DMS53 treated with DMSO at 0.1 percent for 48 hours (cell line): ENCODE results near the gene DHRS7B.
A peak's percentile ranks its signal among the peaks of the same experiment; 100 is the strongest.
"Not testable (repeated sequence)": the region's sequence is repeated elsewhere in the genome, so short reads cannot be mapped to it uniquely, and the experiment has no call there.

Source experiments
- DNase-seq: peaks from one replicate; lab custom pipeline; 2025; ENCODE audit not compliant: unreplicated experiment; lab: John Stamatoyannopoulos, UW

DHRS7B gene

DNA sequence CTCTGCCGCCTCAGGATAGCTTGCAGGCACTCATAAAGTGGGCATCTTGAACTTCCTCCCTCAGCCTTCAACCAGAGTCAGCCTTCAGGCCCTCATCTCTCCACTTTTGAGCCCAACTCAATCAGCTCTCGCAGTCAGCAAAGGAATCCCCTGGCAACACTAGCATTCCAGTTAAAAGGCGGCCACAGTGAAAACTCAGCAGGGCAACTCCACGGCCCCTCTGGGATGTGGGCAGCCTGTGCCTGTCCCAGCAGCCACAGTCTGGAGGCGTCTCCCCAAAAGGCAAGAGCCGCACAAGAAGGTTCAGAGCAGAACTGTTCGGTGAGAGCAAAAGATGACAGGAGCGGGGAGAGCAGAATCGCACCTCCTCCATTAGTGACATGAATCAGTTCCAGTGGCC, 78.2 kb downstream of the DHRS7B start:
- DNase-seq = no peak

DNA sequence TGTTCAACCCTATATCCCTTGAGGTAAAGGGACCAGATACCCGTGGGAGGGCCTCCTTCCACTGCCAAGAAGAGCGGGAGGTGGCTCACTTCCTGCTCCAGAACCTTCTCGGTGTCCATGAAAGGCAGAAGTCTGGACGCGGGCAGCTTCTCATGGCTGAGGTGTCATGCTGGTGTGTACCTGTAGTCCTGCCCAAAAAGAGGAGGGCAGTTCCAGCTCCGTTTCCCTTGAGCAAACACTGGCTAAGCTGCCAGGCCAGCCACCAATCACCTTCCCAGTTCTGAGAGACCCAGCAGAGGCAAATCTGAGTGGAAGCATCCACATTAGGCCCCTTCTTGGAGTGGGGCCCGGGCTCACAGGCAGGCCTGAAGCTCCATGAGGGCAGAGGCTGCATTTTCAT, 81.6 kb downstream of the DHRS7B start:
- DNase-seq = no peak

DNA sequence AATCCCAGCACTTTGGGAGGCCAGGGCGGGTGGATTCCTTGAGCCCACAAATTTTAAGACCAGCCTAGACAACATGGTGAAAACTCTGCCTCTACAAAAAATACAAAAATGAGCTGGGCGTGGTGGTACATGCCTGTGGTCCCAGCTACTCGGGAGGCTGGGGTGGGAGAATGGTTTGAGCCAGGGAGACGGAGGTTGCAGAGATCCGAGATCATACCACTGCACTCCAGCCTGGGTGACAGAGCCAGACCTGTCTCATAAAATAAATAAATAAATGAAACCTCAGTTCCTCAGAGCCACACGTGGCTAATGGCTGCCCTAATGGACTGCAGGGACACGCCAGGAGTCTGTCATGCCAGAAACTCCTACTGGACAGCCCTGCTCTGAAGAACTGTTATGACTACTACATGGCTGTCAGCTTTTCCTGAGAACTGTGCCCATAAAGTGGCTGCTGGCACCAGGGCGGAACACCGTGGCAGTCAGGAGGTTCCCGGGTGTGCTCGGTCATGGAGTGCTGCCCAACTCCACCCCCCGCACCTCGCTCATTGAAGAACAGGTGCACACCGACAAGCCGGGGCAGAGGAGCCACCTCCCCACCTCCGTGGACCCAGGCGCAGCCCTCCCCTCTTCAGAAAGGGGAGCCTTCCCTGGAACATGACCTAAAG, 82.9 kb downstream of the DHRS7B start:
- DNase-seq = no peak

- no peak for DNase-seq
These were observed 83.8 kb downstream of the DHRS7B start for GRCh38 chr17:21210411-21211076.

- no peak for DNase-seq
These were observed 85.2 kb downstream of the DHRS7B start for GRCh38 chr17:21211825-21212479.

- DNase-seq = no peak
These were observed 86.3 kb downstream of the DHRS7B start for GRCh38 chr17:21212826-21213637.

GRCh38 chr17:21213638-21214014, 86.9 kb downstream of the DHRS7B start:
- DNase-seq = no peak

DNA sequence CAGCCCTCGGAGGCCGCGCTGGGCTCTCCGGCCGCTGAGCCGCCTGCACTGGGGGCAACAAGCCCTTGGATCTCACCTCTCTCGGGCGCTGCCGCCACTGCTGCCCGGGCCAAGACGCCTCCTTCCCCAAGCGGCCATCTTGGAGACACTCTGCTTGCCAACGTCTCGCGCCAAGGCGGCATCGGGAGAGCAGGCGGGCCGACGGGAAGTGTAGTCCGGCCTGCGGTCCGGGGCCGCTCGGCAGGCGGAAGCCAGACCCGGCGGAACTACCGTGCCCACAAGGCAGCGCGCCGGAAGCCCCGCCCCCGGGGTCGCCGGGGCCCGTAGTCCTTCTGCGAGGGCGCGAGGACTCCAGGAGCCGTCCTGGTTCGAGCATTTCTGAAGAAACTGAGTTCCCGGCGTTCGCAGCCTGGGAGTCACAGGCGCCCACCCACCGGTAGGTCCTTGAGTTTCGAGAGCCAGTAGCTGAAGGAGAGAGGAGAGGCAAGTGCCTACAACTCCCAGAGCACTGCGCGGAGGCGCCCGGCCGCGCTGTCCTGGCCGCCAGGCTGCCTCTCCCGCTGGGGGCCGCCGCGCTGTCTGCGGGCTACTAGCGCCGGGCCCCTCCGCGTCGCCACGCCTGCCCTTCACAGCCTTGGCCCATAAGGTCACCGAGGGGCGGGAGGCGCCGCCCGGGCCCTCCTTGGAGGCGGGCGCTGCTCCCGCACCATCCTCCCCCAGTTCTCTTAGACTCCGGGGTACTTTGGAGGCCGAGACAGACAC, 87.4 kb downstream of the DHRS7B start, which contains the start of gene TMEM11:
TMEM11 (minus strand) TSS at position 147 of the 762 bp plus-strand sequence; CDS start at position 138, 9 bp downstream.
- peak; percentile 79 for DNase-seq

DNA sequence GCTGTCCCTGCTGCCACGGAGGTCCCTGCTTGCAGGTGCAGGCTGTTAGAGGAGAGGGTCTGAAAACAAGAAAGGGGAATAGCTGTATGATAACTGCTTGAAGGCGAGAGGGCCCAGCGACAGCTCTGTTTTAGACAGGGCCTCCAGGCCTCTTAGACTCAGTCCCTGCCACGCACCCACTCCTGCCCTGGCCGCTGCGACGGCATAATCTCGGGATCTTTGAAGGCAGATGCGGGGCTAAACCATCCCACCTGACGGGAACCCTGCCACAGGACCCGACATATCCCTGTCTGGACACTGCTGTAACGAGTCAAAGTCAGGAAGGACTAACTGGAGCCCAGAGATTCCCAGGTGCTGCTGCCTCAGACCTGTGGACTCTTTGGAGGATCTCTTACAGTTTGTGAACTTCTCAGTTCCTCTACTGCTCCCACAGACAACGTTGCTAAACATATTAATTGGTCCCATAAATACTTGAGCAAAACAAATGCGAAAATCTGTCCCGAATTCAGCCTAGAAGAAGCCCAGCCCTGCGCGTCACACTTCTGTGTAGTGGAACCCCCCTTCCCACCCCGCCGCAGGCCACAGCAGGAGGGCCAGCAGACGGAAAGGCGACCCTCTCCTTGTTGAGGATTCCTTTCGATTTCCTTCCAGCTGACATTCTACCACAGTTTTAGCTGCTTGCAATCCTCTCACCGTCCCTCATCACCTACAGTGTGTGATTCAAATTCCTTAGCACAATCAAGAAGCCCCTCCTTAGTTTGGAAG, 88.2 kb downstream of the DHRS7B start:
- DNase-seq = no peak

GRCh38 chr17:21215935-21216334, 89.2 kb downstream of the DHRS7B start:
- no peak for DNase-seq

- no peak for DNase-seq
These were observed 90.6 kb downstream of the DHRS7B start for GRCh38 chr17:21217346-21217745.

DNA sequence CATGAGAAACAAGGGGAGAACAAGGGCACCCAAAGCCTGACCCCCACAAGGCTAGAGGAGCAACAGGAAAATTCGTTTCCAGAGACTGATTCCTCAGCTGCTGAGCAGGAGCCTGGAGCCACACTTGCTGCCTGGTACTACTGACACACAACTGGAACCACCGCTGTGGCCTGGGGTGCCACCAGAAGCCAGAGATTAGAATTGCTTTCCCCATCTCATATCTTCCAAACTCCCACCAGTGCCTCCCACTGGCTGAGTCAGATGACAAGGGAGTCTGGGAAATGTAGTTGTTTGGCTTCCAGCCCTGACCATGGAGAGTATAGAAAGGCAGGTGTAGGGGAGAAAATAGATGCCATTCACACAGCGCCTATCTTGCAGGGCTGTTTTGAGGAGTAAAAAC, 91.3 kb downstream of the DHRS7B start:
- DNase-seq = no peak

- no peak for DNase-seq
These were observed 92.1 kb downstream of the DHRS7B start for GRCh38 chr17:21218831-21219380.

DNA sequence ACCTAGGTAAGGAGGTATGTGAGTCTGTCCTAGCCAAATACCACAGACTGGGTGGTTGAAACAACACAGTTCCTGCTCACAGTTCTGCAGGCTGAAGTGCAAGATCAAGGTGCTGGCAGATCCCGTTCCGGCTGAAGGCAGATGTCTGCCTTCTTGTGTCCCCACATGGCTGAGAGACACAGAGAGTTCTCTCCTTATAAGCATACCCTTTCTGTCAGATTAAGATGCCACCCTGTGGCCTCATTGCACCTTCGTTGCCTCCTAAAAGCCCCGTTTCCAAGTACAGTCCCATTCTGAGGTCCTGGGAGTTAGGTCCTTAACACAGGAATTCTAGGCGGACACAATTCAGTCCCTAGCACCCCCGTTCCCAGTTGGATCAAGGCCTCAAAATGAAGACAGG, 96.3 kb downstream of the DHRS7B start:
- no peak for DNase-seq

DNA sequence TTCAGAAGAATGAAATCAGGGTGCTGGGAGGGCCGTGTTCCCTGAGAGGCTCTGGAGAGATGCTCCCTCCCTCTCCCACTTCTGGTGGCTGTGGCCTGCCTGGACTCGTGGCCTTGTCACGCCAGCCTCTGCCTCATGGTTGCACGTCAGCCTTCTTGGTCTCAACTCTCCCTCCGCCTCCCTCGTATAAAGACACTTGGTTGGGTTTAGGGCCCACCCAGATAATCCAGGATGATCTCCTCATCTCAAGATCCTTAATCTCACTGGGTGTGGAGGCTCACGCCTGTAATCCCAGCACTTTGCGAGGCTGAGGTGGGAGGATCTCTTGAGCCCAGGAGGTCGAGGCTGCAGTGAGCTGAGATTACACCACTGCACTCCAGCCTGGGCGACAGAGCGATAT, 100.5 kb downstream of the DHRS7B start:
- DNase-seq = not testable (repeated sequence)

- no peak for DNase-seq
These were observed 101.3 kb downstream of the DHRS7B start for GRCh38 chr17:21228111-21228510.

DNA sequence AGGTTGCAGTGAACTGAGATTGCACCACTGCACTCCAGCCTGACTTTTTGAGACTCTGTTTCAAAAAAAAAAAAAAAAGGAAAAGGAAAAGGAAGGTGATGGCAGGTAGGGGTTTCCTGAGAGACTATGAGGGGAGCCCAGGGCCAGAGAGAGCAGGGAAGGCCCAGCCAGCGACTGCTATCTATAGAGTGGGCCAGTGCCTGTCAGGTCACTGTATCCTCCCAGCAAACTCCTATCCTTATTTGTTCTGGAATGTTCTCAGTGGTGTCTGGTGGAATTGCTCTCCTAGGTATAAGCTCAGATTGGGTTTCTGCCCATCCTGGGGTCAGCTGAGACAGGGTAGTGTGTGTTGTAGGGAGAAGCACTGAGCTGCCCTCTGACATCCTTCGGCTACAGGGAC, 102.1 kb downstream of the DHRS7B start:
- DNase-seq = no peak

GRCh38 chr17:21231533-21231932, 104.8 kb downstream of the DHRS7B start:
- no peak for DNase-seq

DNA sequence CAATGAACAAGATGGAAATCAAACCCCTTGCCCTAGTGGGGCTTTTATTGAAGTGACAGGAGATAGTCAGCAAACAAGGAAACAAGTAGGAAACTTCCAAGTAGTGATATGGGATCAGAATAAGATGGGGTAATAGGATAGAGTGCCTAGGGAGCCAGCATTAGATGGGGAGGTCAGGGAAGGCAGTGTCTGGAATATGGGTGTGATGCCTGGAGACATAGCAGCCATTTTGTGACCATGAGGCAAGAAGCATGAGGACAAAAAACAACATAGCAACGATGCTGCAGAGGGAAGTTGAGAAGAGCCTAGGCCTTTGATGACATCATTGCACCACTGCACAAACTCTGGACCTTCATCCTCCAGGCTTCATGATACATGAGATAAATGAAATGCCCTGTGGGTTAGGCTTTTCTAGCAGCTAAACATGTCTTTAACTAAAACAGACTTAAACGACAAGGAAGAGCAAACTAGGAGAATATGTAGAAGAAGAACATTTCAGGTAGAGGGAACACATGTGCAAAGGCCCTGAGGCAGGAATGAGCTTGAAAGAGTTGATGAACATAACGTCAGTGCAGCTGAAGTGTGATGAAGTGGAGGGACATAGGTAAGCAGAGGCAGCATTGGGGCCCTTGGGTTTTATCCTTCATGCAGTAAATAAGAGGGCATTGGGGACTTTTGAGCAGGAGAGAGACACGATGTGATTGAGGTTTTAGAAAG, 105.4 kb downstream of the DHRS7B start:
- DNase-seq = no peak
